GM18867 (cell line): ENCODE results near the gene ATP11A.
"Not testable (repeated sequence)": the region's sequence is repeated elsewhere in the genome, so short reads cannot be mapped to it uniquely, and the experiment has no call there.

Source experiments
- ATAC-seq: cut with Tn5 transposase; IDR thresholded peaks from one replicate; pipeline ENCODE4 v1.9.1; 2021; ENCODE audit warnings: mild to moderate bottlenecking, moderate library complexity; ENCODE audit not compliant: unreplicated experiment

ATP11A gene

GRCh38 chr13:112873851-112874750 is 184.3 kb downstream of the ATP11A start:
- ATAC-seq = peak; percentile 82

GRCh38 chr13:112874751-112875300 is 185.0 kb downstream of the ATP11A start:
- ATAC-seq = no peak

- no peak for ATAC-seq
These were observed 185.8 kb downstream of the ATP11A start for GRCh38 chr13:112875627-112876026.

GRCh38 chr13:112876305-112877000 is 186.6 kb downstream of the ATP11A start:
- ATAC-seq = no peak

- no peak for ATAC-seq
These were observed 187.2 kb downstream of the ATP11A start for GRCh38 chr13:112877066-112877465.

- no peak for ATAC-seq
These were observed 187.7 kb downstream of the ATP11A start for GRCh38 chr13:112877539-112877938.

- no peak for ATAC-seq
These were observed 188.4 kb downstream of the ATP11A start for GRCh38 chr13:112877976-112878955.

GRCh38 chr13:112879283-112879833 is 189.5 kb downstream of the ATP11A start:
- no peak for ATAC-seq

- ATAC-seq = no peak
These were observed 190.4 kb downstream of the ATP11A start for GRCh38 chr13:112880221-112880641.

GRCh38 chr13:112880976-112881540 is 191.2 kb downstream of the ATP11A start:
- no peak for ATAC-seq

- ATAC-seq = no peak
These were observed 192.1 kb downstream of the ATP11A start for GRCh38 chr13:112881656-112882554.

- no peak for ATAC-seq
These were observed 192.8 kb downstream of the ATP11A start for GRCh38 chr13:112882555-112883024.

GRCh38 chr13:112883241-112883945 is 193.6 kb downstream of the ATP11A start:
- no peak for ATAC-seq

- not testable (repeated sequence) for ATAC-seq
These were observed 194.9 kb downstream of the ATP11A start for GRCh38 chr13:112884700-112885099.

GRCh38 chr13:112885242-112885781 is 195.5 kb downstream of the ATP11A start:
- ATAC-seq = no peak

GRCh38 chr13:112885782-112886268 is 196.0 kb downstream of the ATP11A start:
- no peak for ATAC-seq

GRCh38 chr13:112887151-112887550 is 197.3 kb downstream of the ATP11A start:
- no peak for ATAC-seq

GRCh38 chr13:112887557-112887991 is 197.7 kb downstream of the ATP11A start:
- no peak for ATAC-seq
